K562 (cell line): Measurements from ENCODE around the gene DTHD1. TPM values are rescaled to one million over a fixed set of nuclear protein-coding genes. Genes with fewer than 3 reads are reported as not detected.

ENCODE experiments used
- ATAC-seq: fragments of 200-7000 bp; cut with Tn5 transposase; 3 replicates; pipeline ENCODE4 v1.9.1; 2020; ENCODE audit warnings: moderate library complexity
- BruUV-seq: library from RNA; stranded (reverse); fragments of 400-500 nt; replicated peaks from 2 replicates; lab custom pipeline; 2021; lab: Mats Ljungman, UMichigan
- CTCF ChIA-PET: fragments of 300-600 bp; formaldehyde crosslinking; extraction: SDS; loops from one replicate; lab custom pipeline; 2021; ENCODE audit warnings: low intra/inter-chr PET ratio; lab: Yijun Ruan, JAX
- POLR2A ChIA-PET: fragments of 300-600, 350-650 bp; sonication (Branson Sonifier 250); formaldehyde crosslinking; extraction: SDS; loops from one replicate; lab custom pipeline; 2021; ENCODE audit warnings: antibody characterized with exemption, inconsistent platforms; lab: Yijun Ruan, JAX
- DNase-seq, 4 experiments: peaks; one replicate each; pipeline versions ENCODE4 v3.0.0 to v3.0.0-alpha.2; 2011 to 2018; ENCODE audit warnings: low spot score in 3 of 4, mixed read lengths in 3 of 4; ENCODE audit errors: extremely low read depth in 1 of 4
- FAIRE-seq: peaks from 2 replicates; lab custom pipeline; 2011; peaks lifted over from hg19 to GRCh38; lab: Jason Lieb, UNC
- H2AFZ ChIP-seq: 2 replicates; pipeline ENCODE4 v1.6.0; 2011; ENCODE audit warnings: low read depth, low read length, control low read depth, inconsistent platforms
- H3K27ac ChIP-seq: fragments of 200-600 bp; 3 replicates; pipeline ENCODE4 v1.8.0; 2011; ENCODE audit warnings: low read depth, mild to moderate bottlenecking, control low read depth, inconsistent platforms, low read length, moderate library complexity, mixed read lengths; ENCODE audit errors: extremely low read depth
- H3K27me3 ChIP-seq, 2 experiments: fragments of 300-600 bp in 1 of 2; 2 replicates in 1 of 2; 3 replicates in 1 of 2; pipeline versions ENCODE4 v1.6.0 to v1.8.0; 2011; ENCODE audit warnings: inconsistent platforms in 2 of 2, low read length in 2 of 2, mild to moderate bottlenecking in 1 of 2, mixed read lengths in 1 of 2, moderate library complexity in 1 of 2; ENCODE audit not compliant: control insufficient read depth in 2 of 2, insufficient read depth in 2 of 2
- H3K36me3 ChIP-seq: fragments of 300-600 bp; 3 replicates; pipeline ENCODE4 v1.8.0; 2011; ENCODE audit warnings: mild to moderate bottlenecking, low read length, inconsistent platforms; ENCODE audit not compliant: control insufficient read depth, insufficient read depth
- H3K4me1 ChIP-seq, 2 experiments: fragments of 200-600 bp in 1 of 2; replicated peaks in 1 of 2; 2 replicates in 1 of 2; 3 replicates in 1 of 2; pipeline versions ENCODE4 v1.5.1 to v1.8.0; 2011; ENCODE audit warnings: inconsistent platforms in 2 of 2, low read length in 2 of 2, mild to moderate bottlenecking in 1 of 2, mixed read lengths in 1 of 2, moderate library complexity in 1 of 2; ENCODE audit not compliant: control insufficient read depth in 2 of 2, insufficient read depth in 2 of 2
- H3K4me2 ChIP-seq: 2 replicates; pipeline ENCODE4 v1.6.1; 2011; ENCODE audit warnings: low read length, control low read depth, inconsistent platforms, mixed read lengths; ENCODE audit not compliant: insufficient read depth
- H3K4me3 ChIP-seq: fragments of 200-600 bp; sonication (generic), shearing (Covaris generic); 2 replicates; pipeline ENCODE4 v1.5.1; 2016; ENCODE audit warnings: control low read depth, inconsistent platforms
- H3K79me2 ChIP-seq: fragments of 200-600 bp; 3 replicates; pipeline ENCODE4 v1.8.0; 2011; ENCODE audit warnings: low read length, inconsistent platforms; ENCODE audit not compliant: control insufficient read depth, insufficient read depth
- H3K9ac ChIP-seq, 2 experiments: 2 replicates each; pipeline versions ENCODE4 v1.6.0 to v1.6.1; 2011; ENCODE audit warnings: low read depth in 2 of 2, low read length in 2 of 2, control low read depth in 1 of 2, inconsistent platforms in 1 of 2, mild to moderate bottlenecking in 1 of 2, mixed read lengths in 1 of 2; ENCODE audit not compliant: insufficient read depth in 1 of 2
- H3K9me1 ChIP-seq: one replicate; pipeline ENCODE4 v1.6.0; 2011; ENCODE audit warnings: inconsistent platforms, mild to moderate bottlenecking, low read length, moderate library complexity; ENCODE audit not compliant: control insufficient read depth, insufficient read depth
- H3K9me3 ChIP-seq: replicated peaks from 2 replicates; pipeline ENCODE4 v1.5.1; 2011; ENCODE audit warnings: low read depth, low read length, inconsistent platforms; ENCODE audit not compliant: control insufficient read depth, insufficient read depth
- H4K20me1 ChIP-seq: replicated peaks from 2 replicates; pipeline ENCODE4 v1.6.1; 2011; ENCODE audit warnings: low read length, inconsistent platforms, mixed read lengths; ENCODE audit not compliant: control insufficient read depth, insufficient read depth
- ERF ChIP-seq: fragments of 450-650 bp; formaldehyde crosslinking; IDR thresholded peaks from 2 replicates; pipeline ENCODE4 v1.4.0; 2020; ENCODE audit warnings: mild to moderate bottlenecking, mixed read lengths
- HES1 ChIP-seq: fragments of 450-650 bp; IDR thresholded peaks from 2 replicates; pipeline ENCODE4 v1.6.1; 2016; ENCODE audit warnings: low read depth, mild to moderate bottlenecking, moderate library complexity
- MAX ChIP-seq: sonication (generic); formaldehyde crosslinking; IDR thresholded peaks from 2 replicates; pipeline ENCODE4 v1.9.0; 2022; ENCODE audit warnings: mild to moderate bottlenecking, missing genetic modification reagents
- RBM14 ChIP-seq: fragments of 200-400 bp; formaldehyde crosslinking; IDR thresholded peaks from 2 replicates; pipeline ENCODE4 v1.6.1; 2018; ENCODE audit warnings: low read depth, mild to moderate bottlenecking, low read length, moderate library complexity, borderline replicate concordance; ENCODE audit not compliant: insufficient read depth
- ZBTB40 ChIP-seq, 2 experiments: fragments of 450-650 bp in 1 of 2; sonication (generic) in 1 of 2; formaldehyde crosslinking in 1 of 2; IDR thresholded peaks; 2 replicates each; pipeline versions ENCODE4 v1.7.1 to v1.9.0; 2016 to 2022; ENCODE audit warnings: inconsistent platforms in 1 of 2, mild to moderate bottlenecking in 1 of 2, missing genetic modification reagents in 1 of 2
- ZNF146 ChIP-seq: IDR thresholded peaks from one replicate; pipeline ENCODE4 v1.6.1; 2018; ENCODE audit warnings: missing compliant biosample characterization; ENCODE audit not compliant: unreplicated experiment
- ZNF253 ChIP-seq: fragments of 250-450 bp; sonication (Bioruptor Pico); conservative IDR thresholded peaks from 2 replicates; pipeline ENCODE4 v1.6.1; 2021; ENCODE audit warnings: mild to moderate bottlenecking
- WGBS: fragments of 100-300 bp; shearing (Covaris generic); methylation state at CpG from one replicate; pipeline ENCODE4 v1.1.6; 2016; ENCODE audit warnings: low coverage, mixed read lengths; ENCODE audit not compliant: insufficient coverage; ENCODE audit errors: missing lambda C conversion rate; 5-methylcytosine and 5-hydroxymethylcytosine counted together
- in situ Hi-C: fragments of 300-500 bp; cut with MboI; formaldehyde crosslinking; loops from 4 replicates; pipeline ENCODE4 v1.15.0; 2018; ENCODE audit warnings: inconsistent platforms, mixed read lengths
- intact Hi-C: fragments of 100-400 bp; cut with micrococcal nuclease; formaldehyde crosslinking; loops from 2 replicates; pipeline ENCODE4 v1.14.2; 2022
- polyA plus RNA-seq, 8 experiments: library from polyadenylated mRNA; depleted of rRNA in 4 of 8; stranded (reverse) in 5 of 8; unstranded in 3 of 8; fragments of >200 nt; fragmentation: Nextera tagmentation in 2 of 8; fragmentation: Illumina TruSeq in 1 of 8; extraction: Ambion mirVana in 2 of 8; extraction: Trizol in 1 of 8; gene quantifications; 2 replicates each; pipeline versions ENCODE4 v1.2.1 to v1.2.3, GENCODE V29; 2011 to 2014; ENCODE audit warnings: inconsistent platforms in 1 of 8, missing spikeins in 1 of 8
- total RNA-seq, 7 experiments: library from RNA; depleted of rRNA in 6 of 7; stranded (reverse); fragments of >200 nt in 6 of 7; fragmentation: Illumina TruSeq in 2 of 7; extraction: Trizol in 2 of 7; gene quantifications; 2 replicates each; pipeline versions ENCODE4 v1.2.1 to v1.2.3, GENCODE V29; 2011 to 2021; ENCODE audit warnings: low replicate concordance in 1 of 7

Gene DTHD1
- total and polyA plus RNA-seq, 9 of the 15 experiments (the other 6 are each of a cell fraction or from before 2014, with no cell fraction given) = not detected

GRCh38 chr4:36310216-36310615, 28.8 kb downstream of the DTHD1 start (continued):
- TF ChIP-seq MAX (CRISPR knock-in tag) (no peak), ZNF253 (CRISPR knock-in tag) (no peak), ZNF146 (CRISPR knock-in tag) (no peak), ERF (CRISPR knock-in tag) (no peak), HES1 (no peak), RBM14 (no peak)

GRCh38 chr4:36310793-36311192, 29.4 kb downstream of the DTHD1 start:
- no peak overlapping the region for H3K27ac ChIP-seq
- WGBS = 0% methylated on average over 8 of the region's 8 CpGs
- DNase-seq = no peak
- no peak for TF ChIP-seq ZBTB40 (IDR thresholded peaks at IDR 0.05)
- no peak for TF ChIP-seq ZBTB40 (CRISPR knock-in tag; IDR thresholded peaks at IDR 0.05)

More at GRCh38 chr4:36310793-36311192, 29.4 kb downstream of the DTHD1 start:
- no peaks in the 10 kb centered on the region for H3K36me3 ChIP-seq
- H3K4me1 ChIP-seq = no peaks in the 10 kb centered on the region
- H3K9ac ChIP-seq = no peak overlapping the region
- no peaks in the 10 kb centered on the region for H3K79me2 ChIP-seq
- H3K9me3 ChIP-seq = no peaks in the 10 kb centered on the region
- H3K27me3 ChIP-seq = no peaks in the 10 kb centered on the region
- in situ Hi-C loops = no loop called here
- CTCF ChIA-PET = no interaction called here
- no TSS peak for BruUV-seq
- intact Hi-C loops = no loop called here
- H3K4me2 ChIP-seq = no peak overlapping the region
- H3K4me3 ChIP-seq = no peak overlapping the region
- no peak for ATAC-seq
- POLR2A ChIA-PET = no interaction called here
- H2AFZ ChIP-seq = no peak overlapping the region
- FAIRE-seq = no peak
- no peaks in the 10 kb centered on the region for H3K9me1 ChIP-seq
- no peaks in the 10 kb centered on the region for H4K20me1 ChIP-seq
